NCI-H2107 treated with DMSO at 0.1 percent for 48 hours (cell line): ENCODE measurements around the gene GRAP2.

Experiments used
- DNase-seq: peaks from one replicate; lab custom pipeline; 2025; ENCODE audit not compliant: unreplicated experiment; lab: John Stamatoyannopoulos, UW

GRAP2 gene

DNA sequence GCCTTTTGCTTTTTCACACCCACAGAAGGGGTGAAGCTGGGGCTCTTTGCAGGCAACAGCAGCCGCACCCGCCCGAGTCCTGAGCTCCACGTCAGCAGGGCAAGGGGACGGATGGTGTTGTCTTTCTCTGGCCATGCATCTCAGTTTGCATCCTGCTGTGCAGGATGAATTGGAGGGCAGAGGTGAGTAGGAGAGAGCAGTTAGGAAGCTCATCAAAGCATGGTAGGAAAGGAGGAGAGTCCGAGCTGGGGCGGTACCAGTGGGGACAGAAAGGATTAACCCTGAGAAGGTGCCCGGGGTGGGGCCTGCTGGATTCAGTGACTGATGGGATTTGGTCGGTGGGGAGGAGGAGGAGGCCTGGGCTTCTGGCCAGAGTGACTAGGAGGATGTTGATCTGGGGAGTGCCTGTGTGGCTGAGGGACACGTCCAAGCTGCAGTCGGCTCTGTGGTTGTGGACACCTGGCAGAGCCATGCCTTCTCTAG is 108.4 kb downstream of the GRAP2 start:
- DNase-seq: no peak

DNA sequence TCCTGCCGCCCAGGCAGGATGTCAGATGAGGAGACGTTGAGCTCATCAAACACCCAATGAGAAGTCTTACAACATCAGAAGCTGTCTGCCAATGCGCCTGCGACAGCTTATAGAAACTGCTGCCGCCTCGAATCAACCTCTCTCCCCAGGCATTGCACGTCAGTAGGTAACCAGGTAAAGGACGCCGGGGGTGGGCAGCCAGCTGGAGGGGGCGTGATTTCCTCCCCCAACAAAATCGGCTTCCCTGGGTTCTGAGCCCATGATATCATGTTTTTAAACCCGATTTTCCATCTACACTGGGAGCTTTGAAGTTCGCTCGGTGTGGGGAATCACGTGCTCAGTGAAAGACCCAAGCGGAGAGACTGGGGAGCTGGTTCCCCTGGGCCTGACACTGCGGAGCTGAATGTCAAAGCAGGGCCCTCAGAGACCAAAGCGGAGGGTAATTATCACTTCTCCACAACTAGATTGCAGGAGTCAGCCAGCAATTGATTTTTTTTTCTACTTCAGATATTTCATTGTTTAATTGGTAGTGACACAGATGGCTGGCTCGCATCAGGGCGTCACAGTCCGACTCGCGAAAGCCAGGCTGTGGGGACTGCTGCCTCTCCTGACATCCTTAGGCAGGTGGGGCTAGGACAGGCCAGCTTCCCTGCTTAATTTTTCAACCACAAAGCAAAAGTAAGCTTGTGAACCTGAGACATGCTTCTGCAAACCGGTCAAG is 109.2 kb downstream of the GRAP2 start:
- peak; percentile 65 for DNase-seq

DNA sequence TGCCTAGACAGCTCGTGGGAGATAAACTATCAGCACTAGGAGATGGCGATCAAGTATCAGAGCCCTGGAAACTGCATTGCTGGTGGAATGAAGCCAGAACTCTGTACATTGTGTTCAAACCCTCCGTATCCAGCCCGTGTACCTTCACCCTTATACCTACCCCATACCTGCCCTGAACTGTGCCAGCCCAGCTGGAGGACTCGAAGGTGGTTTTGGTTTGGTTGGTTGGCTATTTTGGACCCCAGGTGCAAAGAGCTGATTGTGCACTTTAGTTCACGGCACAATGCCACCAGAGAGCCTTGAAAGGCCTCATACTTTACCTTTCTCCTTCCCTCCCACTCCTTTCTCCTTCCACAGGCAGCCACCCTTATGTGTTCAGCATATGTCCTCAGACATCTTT is 109.9 kb downstream of the GRAP2 start:
- DNase-seq: no peak

DNA sequence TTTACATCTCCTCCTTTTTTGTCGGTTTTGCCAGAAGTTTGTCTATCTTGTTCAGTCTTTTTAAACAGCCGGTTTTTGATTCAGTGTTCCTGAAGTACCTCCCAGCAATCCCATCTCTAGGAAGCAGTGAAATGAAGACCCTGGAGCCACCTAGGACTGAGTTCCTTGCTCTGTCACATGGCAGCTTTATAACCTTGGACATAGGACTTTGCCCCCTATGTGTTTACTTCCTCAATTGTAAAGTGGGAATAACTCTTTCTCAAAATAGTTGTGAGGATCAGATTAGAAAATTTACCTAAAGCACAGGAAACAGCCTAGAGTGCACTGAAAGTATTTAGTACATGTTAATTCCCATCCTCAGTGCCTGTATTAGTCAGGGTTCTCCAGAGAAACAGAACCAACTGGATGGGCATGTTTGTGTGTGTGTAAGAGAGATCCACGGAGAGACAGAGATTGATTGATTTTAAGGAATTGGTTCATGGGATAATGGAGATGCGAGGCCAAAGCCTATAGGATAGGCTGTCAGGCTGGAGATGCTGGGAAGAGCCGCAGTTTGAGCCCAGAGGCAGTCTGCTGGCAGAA is 113.9 kb downstream of the GRAP2 start:
- no peak for DNase-seq

DNA sequence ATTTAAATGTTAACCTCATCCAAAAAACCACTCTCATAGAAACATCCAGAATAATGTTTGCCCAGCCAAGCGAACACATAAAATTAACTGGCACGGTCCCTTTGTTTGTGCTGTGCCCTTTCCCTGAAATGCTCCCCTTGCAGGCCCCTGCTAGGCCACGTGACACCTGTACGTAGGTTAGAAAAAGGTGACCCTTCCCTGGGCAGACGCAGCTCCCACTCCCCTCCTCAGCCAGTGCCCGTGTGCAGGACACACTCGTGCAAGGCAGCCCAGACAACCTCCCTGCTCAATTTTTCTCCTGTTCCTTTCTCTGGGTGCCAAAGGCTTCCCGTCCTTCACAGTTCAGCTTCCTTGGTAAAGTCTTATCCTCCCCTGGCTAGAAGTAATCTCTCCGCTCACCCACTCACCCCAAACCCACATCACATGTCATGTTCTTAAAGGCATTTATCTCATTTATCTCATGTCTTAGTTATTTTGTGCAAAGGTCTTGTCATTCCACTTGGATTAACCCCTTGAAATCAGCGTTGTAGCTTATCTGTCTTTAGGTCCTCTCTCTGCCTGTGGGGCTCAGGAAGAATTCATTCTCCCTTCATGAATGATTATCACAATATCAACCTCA is 114.6 kb downstream of the GRAP2 start:
- no peak for DNase-seq

DNA sequence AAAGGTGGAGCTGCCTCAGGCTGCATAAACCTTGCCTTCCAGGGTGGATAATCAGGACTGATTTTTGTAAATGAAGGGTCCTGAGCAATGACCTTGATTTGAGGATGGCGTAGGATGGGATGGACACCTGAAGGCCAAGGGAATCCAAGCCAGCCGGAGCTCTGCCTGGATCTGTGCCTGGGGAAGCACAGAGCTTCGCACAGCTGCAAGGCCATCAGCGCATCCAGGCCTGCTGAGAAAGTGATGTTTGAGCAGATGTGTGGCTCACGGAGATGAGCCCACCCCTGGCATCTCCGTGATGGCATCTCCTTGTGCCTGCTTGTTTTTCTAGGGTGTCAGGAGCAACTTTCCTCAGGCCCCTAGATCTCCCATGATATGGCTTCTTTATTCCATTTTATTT is 117.2 kb downstream of the GRAP2 start:
- DNase-seq: no peak

DNA sequence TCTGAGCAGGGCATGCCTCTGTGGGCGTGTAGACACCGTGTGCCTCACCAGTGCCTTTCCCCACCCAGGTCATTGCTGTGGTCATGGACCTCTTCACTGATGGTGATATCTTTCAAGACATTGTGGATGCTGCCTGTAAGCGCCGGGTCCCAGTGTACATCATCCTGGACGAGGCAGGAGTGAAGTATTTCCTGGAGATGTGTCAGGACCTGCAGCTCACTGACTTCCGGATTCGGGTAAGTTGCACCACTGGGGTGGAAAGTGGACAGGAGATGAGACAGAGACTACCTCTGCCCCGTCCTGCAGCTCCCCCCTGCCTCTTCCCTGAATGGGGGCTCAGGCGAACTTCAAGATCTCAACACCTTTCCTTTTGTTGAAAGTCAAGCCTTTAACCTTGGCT is 118.2 kb downstream of the GRAP2 start:
- DNase-seq: no peak

DNA sequence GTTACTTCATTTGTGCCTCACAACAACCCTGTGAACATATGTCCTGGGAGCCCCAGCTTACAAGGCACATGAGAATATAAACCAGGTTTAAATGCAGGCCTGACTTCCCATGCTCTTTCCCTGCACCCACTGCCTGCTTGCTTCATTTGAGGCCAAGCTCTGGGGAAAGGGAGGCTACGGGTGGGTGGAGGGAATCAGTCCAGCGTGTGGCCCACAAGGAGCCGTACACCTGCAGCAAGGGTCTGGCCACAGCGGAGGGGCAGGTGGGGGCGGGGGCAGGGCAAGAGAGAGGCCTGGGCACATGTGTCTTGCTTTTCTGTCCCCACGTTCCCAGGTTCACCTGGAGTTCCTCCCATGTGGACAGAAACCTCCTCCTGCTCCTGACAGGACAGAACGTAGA is 120.1 kb downstream of the GRAP2 start:
- no peak for DNase-seq

DNA sequence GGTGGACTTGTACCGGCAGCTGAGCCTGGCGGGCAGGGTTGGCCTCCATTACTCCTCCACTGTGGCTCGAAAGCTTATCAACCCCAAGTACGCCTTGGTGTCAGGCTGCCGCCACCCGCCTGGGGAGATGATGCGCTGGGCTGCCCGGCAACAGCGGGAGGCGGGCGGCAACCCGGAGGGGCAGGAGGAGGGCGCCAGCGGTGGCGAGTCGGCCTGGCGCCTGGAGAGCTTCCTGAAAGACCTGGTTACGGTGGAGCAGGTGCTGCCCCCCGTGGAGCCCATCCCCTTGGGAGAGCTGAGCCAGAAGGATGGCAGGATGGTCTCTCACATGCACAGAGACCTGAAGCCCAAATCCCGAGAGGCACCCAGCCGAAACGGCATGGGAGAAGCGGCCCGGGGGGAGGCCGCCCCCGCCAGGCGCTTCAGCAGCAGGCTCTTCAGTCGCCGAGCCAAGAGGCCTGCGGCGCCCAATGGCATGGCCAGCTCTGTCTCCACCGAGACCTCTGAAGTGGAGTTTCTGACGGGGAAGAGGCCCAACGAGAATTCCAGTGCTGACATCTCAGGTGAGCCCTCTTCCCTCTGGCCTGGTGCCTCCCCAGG is 120.6 kb downstream of the GRAP2 start:
- DNase-seq: peak; percentile 82

DNA sequence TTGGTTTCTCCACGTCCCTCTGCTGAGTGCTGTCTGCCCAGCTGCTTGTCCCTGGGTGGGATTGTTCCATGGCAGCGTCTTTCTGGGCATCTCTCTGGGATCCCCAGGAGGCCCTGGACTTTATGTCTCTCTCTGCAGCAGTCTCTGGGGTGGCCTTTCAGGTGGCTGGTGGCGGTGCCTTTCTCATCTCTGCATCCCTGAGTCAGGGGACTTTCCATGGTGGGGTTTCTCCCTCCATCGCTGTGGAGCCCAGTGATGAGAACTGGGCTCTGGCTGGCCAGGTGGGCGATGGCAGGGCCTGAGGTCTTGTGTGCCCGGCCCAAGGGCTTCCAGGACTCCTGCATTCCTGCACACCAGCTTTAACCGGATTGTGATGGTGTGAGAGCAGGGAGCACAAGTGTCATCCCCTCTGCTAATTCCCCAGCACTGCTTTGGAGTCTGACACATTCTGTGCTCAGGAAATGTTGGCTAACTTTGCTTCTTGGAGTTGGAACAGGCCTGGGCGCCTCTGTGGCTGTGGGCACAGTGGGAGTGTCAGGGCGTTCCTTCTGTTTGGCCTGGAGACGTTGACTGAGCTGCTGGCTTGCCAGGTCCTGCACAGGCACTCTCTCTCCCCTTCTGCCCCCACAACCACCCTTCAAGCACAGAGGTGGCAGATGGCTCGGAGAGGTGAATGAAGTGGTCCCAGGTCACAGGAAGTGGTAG is 121.8 kb downstream of the GRAP2 start:
- no peak for DNase-seq
